WTC11 (cell line): ENCODE results near the gene TRPC1. TPM values are rescaled to one million over a fixed set of nuclear protein-coding genes. Genes with fewer than 3 reads are reported as not detected.

ENCODE experiments used
- ATAC-seq: fragments of 200-7000 bp; cut with Tn5 transposase; 2 replicates; pipeline ENCODE4 v1.10.0; 2021; ENCODE audit warnings: mild to moderate bottlenecking, moderate library complexity
- CTCF ChIA-PET: fragments of 300-600 bp; sonication (Branson Sonifier 250); formaldehyde crosslinking; loops from one replicate; lab custom pipeline; 2021; ENCODE audit warnings: antibody characterized with exemption; lab: Charles Lee
- POLR2A ChIA-PET: fragments of 350-600 bp; sonication (Branson Sonifier 250); formaldehyde crosslinking; loops from one replicate; lab custom pipeline; 2021; ENCODE audit warnings: antibody characterized with exemption; lab: Charles Lee
- DNase-seq: peaks from one replicate; pipeline ENCODE4 v3.0.0; 2021; ENCODE audit warnings: low spot score
- H3K27ac Mint-ChIP-seq: 2 replicates; pipeline ENCODE4 v1.8.0; 2021; ENCODE audit warnings: mixed read lengths
- H3K27me3 Mint-ChIP-seq: 2 replicates; pipeline ENCODE4 v1.8.0; 2021; ENCODE audit warnings: low read depth, mild to moderate bottlenecking, moderate library complexity, mixed read lengths
- H3K36me3 Mint-ChIP-seq: 2 replicates; pipeline ENCODE4 v1.8.0; 2021; ENCODE audit warnings: mixed read lengths
- H3K4me1 Mint-ChIP-seq: 2 replicates; pipeline ENCODE4 v1.8.0; 2022; ENCODE audit warnings: mixed read lengths
- H3K4me3 Mint-ChIP-seq: 2 replicates; pipeline ENCODE4 v1.8.0; 2021; ENCODE audit warnings: mild to moderate bottlenecking, moderate library complexity, mixed read lengths
- H3K9me3 Mint-ChIP-seq: 2 replicates; pipeline ENCODE4 v1.8.0; 2021; ENCODE audit warnings: mixed read lengths
- E2F5 ChIP-seq: sonication (generic); formaldehyde crosslinking; IDR thresholded peaks from 2 replicates; pipeline ENCODE4 v1.8.1; 2022; ENCODE audit warnings: mild to moderate bottlenecking, moderate library complexity, missing genetic modification reagents
- IRF2 ChIP-seq: sonication (generic); formaldehyde crosslinking; IDR thresholded peaks from 2 replicates; pipeline ENCODE4 v1.8.0; 2022; ENCODE audit warnings: low read depth, missing genetic modification reagents, borderline replicate concordance
- JAZF1 ChIP-seq: fragments of 250-450 bp; sonication (Bioruptor Pico); IDR thresholded peaks from 2 replicates; pipeline ENCODE4 v1.9.0; 2021; ENCODE audit warnings: moderate library complexity, mild to moderate bottlenecking, inconsistent platforms
- MAX ChIP-seq: sonication (generic); formaldehyde crosslinking; IDR thresholded peaks from 2 replicates; pipeline ENCODE4 v1.8.0; 2022; ENCODE audit warnings: mild to moderate bottlenecking, missing genetic modification reagents
- MLX ChIP-seq: sonication (generic); formaldehyde crosslinking; IDR thresholded peaks from 2 replicates; pipeline ENCODE4 v1.8.1; 2023; ENCODE audit warnings: mild to moderate bottlenecking, missing genetic modification reagents, moderate library complexity
- MXD4 ChIP-seq: fragments of 250-450 bp; sonication (Bioruptor Pico); IDR thresholded peaks from 2 replicates; pipeline ENCODE4 v1.8.0; 2021; ENCODE audit warnings: mild to moderate bottlenecking, moderate library complexity, borderline replicate concordance
- MYBL2 ChIP-seq: sonication (generic); formaldehyde crosslinking; IDR thresholded peaks from 2 replicates; pipeline ENCODE4 v1.8.1; 2023; ENCODE audit warnings: mild to moderate bottlenecking, moderate library complexity, missing genetic modification reagents
- NFATC4 ChIP-seq: fragments of 250-450 bp; sonication (Bioruptor Pico); IDR thresholded peaks from 2 replicates; pipeline ENCODE4 v1.9.0; 2021; ENCODE audit warnings: mild to moderate bottlenecking
- NR1H2 ChIP-seq: sonication (generic); formaldehyde crosslinking; IDR thresholded peaks from 2 replicates; pipeline ENCODE4 v1.9.0; 2021; ENCODE audit warnings: mild to moderate bottlenecking, moderate library complexity, missing genetic modification reagents
- NR3C1 ChIP-seq: sonication (generic); formaldehyde crosslinking; conservative IDR thresholded peaks from 2 replicates; pipeline ENCODE4 v1.8.1; 2023; ENCODE audit warnings: low read depth, mild to moderate bottlenecking, missing genetic modification reagents
- PRDM15 ChIP-seq: sonication (generic); formaldehyde crosslinking; IDR thresholded peaks from 2 replicates; pipeline ENCODE4 v1.8.0; 2022; ENCODE audit warnings: missing genetic modification reagents
- STAT6 ChIP-seq: sonication (generic); formaldehyde crosslinking; conservative IDR thresholded peaks from 2 replicates; pipeline ENCODE4 v1.8.1; 2023; ENCODE audit warnings: mild to moderate bottlenecking, low read depth, missing genetic modification reagents, moderate library complexity
- TEAD4 ChIP-seq: sonication (generic); formaldehyde crosslinking; IDR thresholded peaks from 2 replicates; pipeline ENCODE4 v1.8.0; 2022; ENCODE audit warnings: mild to moderate bottlenecking, missing genetic modification reagents
- ZNF219 ChIP-seq: sonication (generic); formaldehyde crosslinking; IDR thresholded peaks from 2 replicates; pipeline ENCODE4 v1.8.0; 2023; ENCODE audit warnings: missing genetic modification reagents, mild to moderate bottlenecking, borderline replicate concordance
- ZNF671 ChIP-seq: fragments of 250-450 bp; sonication (Bioruptor Pico); IDR thresholded peaks from 2 replicates; pipeline ENCODE4 v1.8.0; 2021; ENCODE audit warnings: mild to moderate bottlenecking
- total RNA-seq: library from RNA; stranded (reverse); gene quantifications from 3 replicates; pipeline ENCODE4 v1.2.3, GENCODE V29; 2021

TRPC1 gene
- total RNA-seq, 1 experiment from 2014 or later: 13.8 TPM

- TF ChIP-seq MYBL2 (CRISPR knock-in tag) (no peak), E2F5 (CRISPR knock-in tag) (no peak), STAT6 (CRISPR knock-in tag) (no peak), IRF2 (CRISPR knock-in tag) (no peak)
Observed at GRCh38 chr3:142754494-142754893, 30.7 kb downstream of the TRPC1 start (continued).

- ATAC-seq (no peak), DNase-seq (no peak)
- no peaks in the 10 kb centered on the region for H3K27me3 Mint-ChIP-seq
- H3K9me3 Mint-ChIP-seq: peaks cover 7% of the 10 kb centered on the region; the same call in 1 of the 2 replicates
- H3K36me3 Mint-ChIP-seq: peaks cover 11% of the 10 kb centered on the region
- H3K27ac Mint-ChIP-seq: no peak overlapping the region
- H3K4me3 Mint-ChIP-seq: no peak overlapping the region
- peaks cover 3% of the 10 kb centered on the region; the same call in 1 of the 2 replicates for H3K4me1 Mint-ChIP-seq
- ChIA-PET POLR2A (no interaction called here), CTCF (no interaction called here)
- TF ChIP-seq MAX (CRISPR knock-in tag) (no peak), NFATC4 (no peak), ZNF671 (CRISPR knock-in tag) (no peak), MXD4 (no peak), MLX (CRISPR knock-in tag) (no peak), NR3C1 (CRISPR knock-in tag) (no peak), PRDM15 (CRISPR knock-in tag) (no peak), TEAD4 (CRISPR knock-in tag) (no peak), ZNF219 (CRISPR knock-in tag) (no peak)
Observed at GRCh38 chr3:142768338-142768737, 44.5 kb downstream of the TRPC1 start.

- ATAC-seq: no peak
- CTCF ChIA-PET: no interaction called here
- no peaks in the 10 kb centered on the region for H3K36me3 Mint-ChIP-seq
- H3K27me3 Mint-ChIP-seq: no peaks in the 10 kb centered on the region
- H3K27ac Mint-ChIP-seq: no peak overlapping the region
- H3K4me3 Mint-ChIP-seq: no peak overlapping the region
- POLR2A ChIA-PET: no interaction called here
- peaks cover 3% of the 10 kb centered on the region; the same call in 1 of the 2 replicates for H3K4me1 Mint-ChIP-seq
- no peak for DNase-seq
- TF ChIP-seq JAZF1 (no peak), NR1H2 (CRISPR knock-in tag) (no peak)
- no peaks in the 10 kb centered on the region for H3K9me3 Mint-ChIP-seq
Observed at GRCh38 chr3:142777927-142778326, 54.1 kb downstream of the TRPC1 start.
